Measurements from ENCODE around the gene NUPR2. TPM values are rescaled to one million over a fixed set of nuclear protein-coding genes. Genes with fewer than 3 reads are reported as not detected.
"Not testable (repeated sequence)": the region's sequence is repeated elsewhere in the genome, so short reads cannot be mapped to it uniquely, and the experiment has no call there.

NUPR2 gene
- total and polyA plus RNA-seq, 8 donors, result 0.37 to 11.5 (median 1.2) TPM; not detected in 1

DNA sequence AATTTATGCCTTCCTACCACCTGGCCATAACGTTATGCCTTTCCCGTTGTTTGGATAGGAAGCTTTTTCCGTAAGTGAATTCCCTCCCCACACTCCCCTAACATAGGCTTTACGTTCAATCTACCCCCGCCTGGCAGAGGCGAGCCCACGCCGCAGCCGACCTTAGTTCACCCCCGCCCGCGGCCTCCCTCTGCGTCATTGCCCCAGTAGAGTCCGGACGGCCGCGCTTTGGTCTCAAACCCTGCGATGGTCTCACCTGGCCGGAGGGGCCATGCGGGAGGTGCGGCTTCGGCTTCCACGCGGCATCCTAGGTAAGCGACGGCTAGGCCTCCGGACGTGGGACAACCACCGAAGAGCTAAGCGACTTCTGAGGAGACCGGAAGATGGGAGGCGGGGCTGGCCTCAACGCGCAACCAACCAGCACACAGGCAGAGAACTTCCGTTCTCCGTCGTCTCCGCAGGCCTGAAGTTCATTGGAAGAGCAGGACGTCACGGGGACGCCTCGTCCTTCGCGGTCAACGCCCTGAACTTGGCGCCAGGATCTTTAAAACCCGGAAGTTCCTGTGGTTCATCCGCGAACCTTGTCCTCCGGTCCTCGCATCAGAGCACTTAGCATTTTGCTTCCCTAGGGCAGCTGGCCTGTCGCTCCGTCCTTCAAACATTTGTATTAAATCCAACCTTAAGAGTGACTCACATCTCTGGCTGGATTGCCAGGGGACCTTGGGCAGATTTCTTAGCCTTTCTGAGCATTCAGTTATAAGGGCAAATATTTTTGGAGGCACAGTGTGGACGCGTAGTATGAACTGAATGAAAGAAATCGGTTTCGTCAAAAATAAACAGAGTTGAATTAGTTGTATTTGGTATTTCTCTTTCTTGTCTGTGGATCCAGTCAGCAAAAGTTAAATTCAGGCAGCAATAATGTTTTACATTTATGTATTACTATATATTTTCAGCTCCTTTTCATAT lies 9.8 kb downstream of the NUPR2 start, which contains the start of gene CHCHD2:
Gene CHCHD2, minus strand, starts transcription at position 369 of the 966 bp plus-strand sequence. Its CDS starts 63 bp downstream, at position 306.
- peak; percentile 88 to 98 (median 96) for DNase-seq
- no peaks in the 10 kb centered on the region for H3K27me3 ChIP-seq
- 1% methylated on average over 57 of the region's 57 CpGs for WGBS, 2 donors
- intact Hi-C loops (cut with DNase I), result no loop called here
- peaks cover 0 to 9% (median 0%) of the 10 kb centered on the region in 3 donors for H3K4me1 ChIP-seq
- ATAC-seq, result peak; percentile 98 to 100 (median 99)
- no peaks in the 10 kb centered on the region for H3K9me3 ChIP-seq
- FAIRE-seq, result peak; percentile 72
- H3K4me3 ChIP-seq, result peak within 1 kb of the TSS; percentile 72 to 91 (median 74)
- TF ChIP-seq CTCF (IDR thresholded peaks at IDR 0.05), result no peak
- H3K36me3 ChIP-seq, result peaks cover 0 to 29% (median 5%) of the 10 kb centered on the region in 3 donors
- peak within 1 kb of the TSS; percentile 83 to 93 (median 88) for H3K27ac ChIP-seq

GRCh38 chr7:56105508-56105907 lies 10.7 kb downstream of the NUPR2 start:
- DNase-seq (peak in 4 of 6 donors; percentile 12 to 48 (median 39)), ATAC-seq (peak; percentile 58 to 82 (median 72)), FAIRE-seq (no peak)
- Histone ChIP-seq H3K27me3 (no peaks in the 10 kb centered on the region), H3K4me3 (peak overlapping the region; percentile 72 to 91 (median 74)), H3K36me3 (peaks cover 0 to 38% (median 8%) of the 10 kb centered on the region in 3 donors), H3K27ac (peak overlapping the region; percentile 83 to 93 (median 88)), H3K4me1 (peaks cover 0 to 9% (median 0%) of the 10 kb centered on the region in 3 donors), H3K9me3 (no peaks in the 10 kb centered on the region)
- TF ChIP-seq CTCF (IDR thresholded peaks at IDR 0.05), result no peak
- intact Hi-C loops (cut with DNase I), result no loop called here
- WGBS, 2 donors, result 6 to 8% methylated on average over 6 of the region's 6 CpGs

DNA sequence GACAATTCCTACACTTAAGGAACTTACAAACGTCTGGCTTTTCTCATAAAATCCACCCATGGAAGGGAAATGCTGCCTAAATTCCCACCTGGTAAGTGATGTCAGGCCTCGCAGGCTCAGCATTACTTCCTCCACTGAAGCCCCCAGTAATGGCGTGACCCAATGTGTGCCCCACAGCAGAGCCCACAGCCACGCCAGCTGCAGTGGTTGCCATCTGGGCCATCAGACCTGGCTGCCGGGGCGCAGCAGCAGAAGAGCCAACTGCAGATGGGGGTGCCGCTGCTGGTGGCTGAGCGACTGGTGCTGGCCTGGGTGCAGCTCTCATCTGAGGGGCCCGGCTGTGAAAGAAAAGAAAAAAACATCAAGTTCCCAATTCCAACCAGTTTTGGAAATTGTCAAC lies 12.1 kb downstream of the NUPR2 start:
- ATAC-seq; H3K27ac ChIP-seq; H3K27me3 ChIP-seq; H3K4me1 ChIP-seq; H3K4me3 ChIP-seq; H3K9me3 ChIP-seq; FAIRE-seq; intact Hi-C loops (cut with DNase I): not testable (repeated sequence)
- WGBS, 2 donors, result 89 to 91% methylated on average over 9 of the region's 9 CpGs
- peak in 2 of 6 donors; percentile 12 to 30 for DNase-seq
- peaks cover 0 to 48% (median 8%) of the 10 kb centered on the region in 3 donors for H3K36me3 ChIP-seq

GRCh38 chr7:56099653-56100052 lies 16.6 kb downstream of the NUPR2 start:
- ATAC-seq (no peak), FAIRE-seq (no peak), DNase-seq (peak in 1 of 6 donors; percentile 7)
- H3K4me3 ChIP-seq, result no peak overlapping the region
- H3K4me1 ChIP-seq, result peaks cover 0 to 9% (median 4%) of the 10 kb centered on the region in 3 donors
- intact Hi-C loops (cut with DNase I), result no loop called here
- no peaks in the 10 kb centered on the region for H3K27me3 ChIP-seq
- H3K27ac ChIP-seq, result no peak overlapping the region
- WGBS, 2 donors, result 91 to 95% methylated on average over 3 of the region's 3 CpGs
- no peaks in the 10 kb centered on the region for H3K9me3 ChIP-seq
- TF ChIP-seq CTCF (IDR thresholded peaks at IDR 0.05), result no peak
- H3K36me3 ChIP-seq, result peaks cover 0 to 48% (median 8%) of the 10 kb centered on the region in 3 donors

DNA sequence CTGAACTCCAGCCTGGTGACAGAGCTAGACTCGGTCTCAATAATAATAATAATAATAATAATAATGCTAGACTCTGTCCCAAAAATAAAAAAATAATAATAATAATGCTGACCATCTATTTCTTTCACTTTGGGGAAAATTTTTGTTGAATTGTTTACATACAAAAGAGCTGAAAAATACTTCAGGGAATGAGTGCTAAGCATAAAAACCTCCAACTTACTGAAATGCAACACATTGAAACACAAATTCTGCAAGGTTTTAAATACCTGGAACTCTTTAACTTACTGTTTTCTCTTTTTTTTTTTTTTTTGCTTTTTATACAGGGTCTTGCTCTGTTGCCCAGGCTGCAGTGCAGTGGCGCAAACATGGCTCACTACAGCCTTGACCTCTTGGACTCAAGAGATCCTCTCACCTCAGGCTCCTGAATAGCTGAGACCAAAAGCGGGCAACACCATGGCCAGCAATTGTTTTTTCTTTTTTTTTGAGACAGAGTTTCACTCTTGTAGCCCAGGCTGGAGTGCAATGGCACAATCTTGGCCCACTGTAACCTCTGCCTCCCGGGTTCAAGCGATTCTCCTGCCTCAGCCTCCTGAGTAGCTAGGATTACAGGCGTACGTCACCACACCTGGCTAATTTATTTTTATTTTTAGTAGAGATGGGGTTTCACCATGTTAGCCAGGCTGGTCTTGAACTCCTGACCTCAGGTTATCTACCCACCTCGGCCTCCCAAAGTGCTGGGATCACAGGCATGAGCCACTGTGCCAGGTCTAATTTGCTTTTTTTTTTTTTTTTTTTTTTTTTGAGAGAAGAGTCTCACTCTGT lies 17.8 kb downstream of the NUPR2 start:
- FAIRE-seq; H3K9me3 ChIP-seq; H3K4me3 ChIP-seq; intact Hi-C loops (cut with DNase I); H3K4me1 ChIP-seq; H3K27me3 ChIP-seq: not testable (repeated sequence)
- ATAC-seq (peak in 1 of 4 donors; percentile 5), DNase-seq (peak in 2 of 6 donors; percentile 6 to 7)
- Histone ChIP-seq H3K27ac (peak overlapping the region in 2 of 4 donors; percentile 62 to 71), H3K36me3 (peaks cover 0 to 39% (median 3%) of the 10 kb centered on the region in 3 donors)
- 86 to 88% methylated on average over 8 of the region's 8 CpGs for WGBS, 2 donors
